ENCODE measurements around the gene PHF21A.

Gene PHF21A

DNA sequence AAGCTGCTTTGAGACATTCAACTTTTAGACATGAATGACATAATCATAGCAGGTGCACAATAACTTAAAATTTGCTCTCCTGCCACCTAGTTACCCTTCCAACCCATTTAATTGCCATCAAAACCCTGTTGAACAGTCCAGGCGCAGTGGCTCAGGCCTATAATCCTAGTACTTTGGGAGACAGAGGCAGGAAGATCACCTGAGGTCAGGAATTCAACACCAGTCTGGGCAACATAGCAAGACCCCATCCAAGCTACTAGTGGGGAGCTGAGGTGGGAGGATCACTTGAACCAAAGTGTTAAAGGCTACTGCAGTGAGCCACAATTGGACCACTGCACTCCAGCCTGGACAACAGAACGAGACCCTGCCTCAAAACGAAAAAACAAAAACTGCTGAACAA is 4.0 kb upstream of the PHF21A start:
- H3K4me2 ChIP-seq (ENCODE audit: insufficient read depth, low read length) = no peak overlapping the region
- H3K27ac ChIP-seq (ENCODE audit: low read length) = no peak overlapping the region
- ATAC-seq (ENCODE audit: insufficient read depth, low read depth) = no peak
- no peak overlapping the region for H3K9ac ChIP-seq (ENCODE audit: low read depth, low read length)
- DNase-seq = no peak
- no peaks in the 10 kb centered on the region for H3K36me3 ChIP-seq (ENCODE audit: insufficient read depth, low read length)
- no peaks in the 10 kb centered on the region for H4K20me1 ChIP-seq (ENCODE audit: insufficient read depth, low read length)
- TF ChIP-seq, protein P1, sequence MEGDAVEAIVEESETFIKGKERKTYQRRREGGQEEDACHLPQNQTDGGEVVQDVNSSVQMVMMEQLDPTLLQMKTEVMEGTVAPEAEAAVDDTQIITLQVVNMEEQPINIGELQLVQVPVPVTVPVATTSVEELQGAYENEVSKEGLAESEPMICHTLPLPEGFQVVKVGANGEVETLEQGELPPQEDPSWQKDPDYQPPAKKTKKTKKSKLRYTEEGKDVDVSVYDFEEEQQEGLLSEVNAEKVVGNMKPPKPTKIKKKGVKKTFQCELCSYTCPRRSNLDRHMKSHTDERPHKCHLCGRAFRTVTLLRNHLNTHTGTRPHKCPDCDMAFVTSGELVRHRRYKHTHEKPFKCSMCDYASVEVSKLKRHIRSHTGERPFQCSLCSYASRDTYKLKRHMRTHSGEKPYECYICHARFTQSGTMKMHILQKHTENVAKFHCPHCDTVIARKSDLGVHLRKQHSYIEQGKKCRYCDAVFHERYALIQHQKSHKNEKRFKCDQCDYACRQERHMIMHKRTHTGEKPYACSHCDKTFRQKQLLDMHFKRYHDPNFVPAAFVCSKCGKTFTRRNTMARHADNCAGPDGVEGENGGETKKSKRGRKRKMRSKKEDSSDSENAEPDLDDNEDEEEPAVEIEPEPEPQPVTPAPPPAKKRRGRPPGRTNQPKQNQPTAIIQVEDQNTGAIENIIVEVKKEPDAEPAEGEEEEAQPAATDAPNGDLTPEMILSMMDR (IDR thresholded peaks at IDR 0.05; ENCODE audit: borderline replicate concordance, extremely low read depth, low read length, poor library complexity, severe bottlenecking) = no peak
- TF ChIP-seq EZH2 (IDR thresholded peaks at IDR 0.05; ENCODE audit: borderline replicate concordance, low read depth, low read length, severe bottlenecking) = no peak
- H2AFZ ChIP-seq (ENCODE audit: low read depth, low read length) = no peak overlapping the region
- no peak overlapping the region for H3K4me3 ChIP-seq (ENCODE audit: low read depth in 1 of 2, low read length in 2 of 2)
- H3K79me2 ChIP-seq (ENCODE audit: insufficient read depth, low read length) = peaks cover 10% of the 10 kb centered on the region
- peaks cover 17% of the 10 kb centered on the region for H3K4me1 ChIP-seq (ENCODE audit: insufficient read depth, low read length)
- H3K9me3 ChIP-seq (ENCODE audit: insufficient read depth, low read length, severe bottlenecking) = no peaks in the 10 kb centered on the region
- no peaks in the 10 kb centered on the region for H3K27me3 ChIP-seq (ENCODE audit: insufficient read depth, low read length, poor library complexity)

DNA sequence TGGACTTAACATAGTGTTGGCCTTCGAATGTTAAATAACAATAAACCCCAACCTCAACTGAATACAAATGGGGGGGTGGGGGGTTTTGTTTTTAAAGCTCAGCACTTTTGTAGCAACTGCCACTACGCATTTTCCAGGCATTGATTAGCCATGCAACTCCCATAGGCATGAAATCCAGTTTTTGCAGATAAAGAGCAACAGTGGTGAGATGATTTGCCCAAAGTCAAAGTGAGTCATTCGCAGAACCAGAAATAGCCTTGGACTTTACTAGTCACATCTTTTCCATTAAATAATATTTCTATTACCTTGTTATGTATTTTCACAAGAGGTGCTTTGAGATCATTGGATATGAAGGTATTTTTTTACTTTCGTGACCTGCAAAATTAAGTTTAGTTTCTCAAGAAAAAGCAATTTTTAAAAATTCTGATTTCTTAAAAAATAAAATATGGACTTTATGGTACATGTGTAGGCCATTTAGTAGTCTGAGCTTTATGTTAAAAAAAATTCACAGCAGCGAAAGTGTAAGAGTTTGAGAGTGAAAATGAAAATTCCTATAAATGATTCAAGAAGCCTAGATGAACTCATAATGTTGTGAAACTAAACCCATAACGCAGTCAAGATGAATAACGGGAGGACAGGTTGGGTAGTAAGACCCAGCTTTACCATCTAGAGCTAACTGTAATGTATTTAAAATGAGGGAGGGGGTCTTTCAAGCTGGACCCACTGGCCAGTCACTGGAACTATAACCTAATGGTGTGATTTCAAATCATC is 1.9 kb upstream of the PHF21A start:
- Histone ChIP-seq H3K9ac (ENCODE audit: low read depth, low read length) (peak overlapping the region; percentile 88), H3K27me3 (ENCODE audit: insufficient read depth, low read length, poor library complexity) (no peaks in the 10 kb centered on the region), H3K27ac (ENCODE audit: low read length) (peak overlapping the region; percentile 89), H3K9me3 (ENCODE audit: insufficient read depth, low read length, severe bottlenecking) (no peaks in the 10 kb centered on the region), H2AFZ (ENCODE audit: low read depth, low read length) (peak overlapping the region; percentile 88), H4K20me1 (ENCODE audit: insufficient read depth, low read length) (no peaks in the 10 kb centered on the region), H3K4me1 (ENCODE audit: insufficient read depth, low read length) (peaks cover 32% of the 10 kb centered on the region), H3K4me3 (ENCODE audit: low read depth in 1 of 2, low read length in 2 of 2) (peak overlapping the region; percentile 91 to 97; a peak in 3 of 4 replicates), H3K4me2 (ENCODE audit: insufficient read depth, low read length) (peak overlapping the region; percentile 74), H3K36me3 (ENCODE audit: insufficient read depth, low read length) (no peaks in the 10 kb centered on the region), H3K79me2 (ENCODE audit: insufficient read depth, low read length) (peaks cover 29% of the 10 kb centered on the region)
- ATAC-seq (ENCODE audit: insufficient read depth, low read depth) = no peak
- no peak for DNase-seq
- no peak for TF ChIP-seq EZH2 (IDR thresholded peaks at IDR 0.05; ENCODE audit: borderline replicate concordance, low read depth, low read length, severe bottlenecking)
- TF ChIP-seq, protein P1 (IDR thresholded peaks at IDR 0.05; ENCODE audit: borderline replicate concordance, extremely low read depth, low read length, poor library complexity, severe bottlenecking) = no peak

DNA sequence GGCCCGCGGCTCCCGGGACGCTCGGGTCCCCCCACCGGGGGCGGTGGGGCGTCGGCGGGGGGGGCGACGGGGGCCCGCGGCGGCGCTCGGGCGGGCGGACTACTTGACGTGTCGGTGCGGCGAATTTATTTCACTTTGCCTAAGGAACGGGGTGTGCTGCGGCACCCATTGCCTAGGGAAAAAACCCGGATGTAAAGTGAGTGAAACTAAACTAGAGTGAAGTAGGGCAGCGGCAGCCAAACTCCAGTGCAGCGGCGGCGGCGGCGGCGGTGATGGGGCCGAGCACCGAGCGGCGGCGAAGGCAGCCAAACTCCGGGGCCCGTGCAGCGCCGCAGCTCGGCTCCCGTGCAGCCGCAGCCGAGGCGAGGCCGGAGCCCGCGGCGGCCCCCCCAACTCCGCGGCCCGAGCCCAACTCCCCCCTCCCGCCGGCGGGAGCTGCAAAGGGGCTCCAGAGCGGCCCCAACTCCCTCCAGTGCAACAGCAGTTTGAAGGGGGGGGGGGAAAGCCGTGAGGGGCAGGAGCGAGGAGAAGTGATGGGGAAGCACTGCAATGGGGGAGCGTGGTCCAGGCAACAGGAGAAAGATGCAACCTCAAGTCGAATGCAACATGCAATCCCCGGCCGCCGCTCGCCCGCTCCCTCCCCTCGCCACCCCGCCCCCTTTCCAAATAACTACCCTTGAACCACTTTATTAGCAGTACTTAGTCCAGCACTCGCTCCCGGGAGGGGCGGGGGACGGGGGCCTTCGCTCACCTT is 647 bp upstream of the PHF21A start:
- Histone ChIP-seq H2AFZ (ENCODE audit: low read depth, low read length) (peak overlapping the region; percentile 88), H3K9me3 (ENCODE audit: insufficient read depth, low read length, severe bottlenecking) (no peaks in the 10 kb centered on the region), H3K4me1 (ENCODE audit: insufficient read depth, low read length) (peaks cover 39% of the 10 kb centered on the region), H3K4me2 (ENCODE audit: insufficient read depth, low read length) (peak overlapping the region; percentile 74), H3K79me2 (ENCODE audit: insufficient read depth, low read length) (peaks cover 41% of the 10 kb centered on the region), H3K4me3 (ENCODE audit: low read depth in 1 of 2, low read length in 2 of 2) (peak overlapping the region; percentile 91 to 97), H4K20me1 (ENCODE audit: insufficient read depth, low read length) (peaks cover 3% of the 10 kb centered on the region; the same call in 1 of the 2 replicates), H3K9ac (ENCODE audit: low read depth, low read length) (peak overlapping the region; percentile 88), H3K27me3 (ENCODE audit: insufficient read depth, low read length, poor library complexity) (no peaks in the 10 kb centered on the region), H3K36me3 (ENCODE audit: insufficient read depth, low read length) (no peaks in the 10 kb centered on the region), H3K27ac (ENCODE audit: low read length) (peak overlapping the region; percentile 89)
- ATAC-seq (ENCODE audit: insufficient read depth, low read depth) = peak; percentile 47
- TF ChIP-seq EZH2 (IDR thresholded peaks at IDR 0.05; ENCODE audit: borderline replicate concordance, low read depth, low read length, severe bottlenecking) = no peak
- TF ChIP-seq, protein P1 (IDR thresholded peaks at IDR 0.05; ENCODE audit: borderline replicate concordance, extremely low read depth, low read length, poor library complexity, severe bottlenecking) = no peak
- DNase-seq = peak; percentile 84

All from DND-41 (cell line).